Suppressor macrophage treated with lipopolysaccharide for 4 hours (primary cell): ENCODE measurements around the gene EMILIN1.

Experiments used
- DNase-seq: peaks from one replicate; pipeline ENCODE4 v3.0.0-alpha.2; 2020

Gene EMILIN1

DNA sequence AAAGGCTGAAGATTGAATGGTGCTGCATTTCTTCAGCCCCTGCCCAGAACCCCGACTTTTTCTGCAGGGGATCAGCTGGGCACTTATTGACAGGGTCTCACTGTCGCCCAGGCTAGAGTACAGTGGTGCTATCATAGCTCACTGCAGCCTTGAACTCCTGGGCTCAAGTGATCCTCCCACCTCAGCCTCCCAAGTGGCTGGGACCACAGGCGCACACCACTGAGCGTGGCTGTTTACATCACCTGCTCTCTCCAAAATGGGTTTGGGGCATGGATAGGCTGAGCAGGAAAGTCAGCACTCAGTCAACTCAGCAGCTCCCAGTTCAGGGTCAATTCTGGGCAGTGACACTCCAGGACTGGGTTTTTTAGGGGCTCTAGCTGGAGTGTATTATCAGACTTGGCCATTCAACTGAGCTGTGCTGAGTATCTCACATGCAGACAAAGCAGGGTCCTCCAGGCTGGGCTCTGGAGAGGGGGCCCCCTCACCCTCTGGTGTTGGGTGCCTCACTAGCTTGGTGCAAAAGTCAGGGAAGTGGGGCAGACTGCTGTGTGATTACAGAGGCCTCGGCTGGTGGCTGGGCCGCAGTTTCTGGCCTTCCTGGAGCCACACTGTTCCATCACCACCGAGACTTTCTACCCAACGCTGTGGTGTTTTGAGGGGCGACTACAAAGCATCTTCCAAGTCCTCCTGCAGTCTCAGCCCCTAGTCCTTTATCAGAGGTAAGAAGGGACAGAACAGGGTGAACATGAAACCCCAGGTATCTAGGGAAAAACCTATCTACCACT, 49.7 kb downstream of the EMILIN1 start:
- DNase-seq = no peak

DNA sequence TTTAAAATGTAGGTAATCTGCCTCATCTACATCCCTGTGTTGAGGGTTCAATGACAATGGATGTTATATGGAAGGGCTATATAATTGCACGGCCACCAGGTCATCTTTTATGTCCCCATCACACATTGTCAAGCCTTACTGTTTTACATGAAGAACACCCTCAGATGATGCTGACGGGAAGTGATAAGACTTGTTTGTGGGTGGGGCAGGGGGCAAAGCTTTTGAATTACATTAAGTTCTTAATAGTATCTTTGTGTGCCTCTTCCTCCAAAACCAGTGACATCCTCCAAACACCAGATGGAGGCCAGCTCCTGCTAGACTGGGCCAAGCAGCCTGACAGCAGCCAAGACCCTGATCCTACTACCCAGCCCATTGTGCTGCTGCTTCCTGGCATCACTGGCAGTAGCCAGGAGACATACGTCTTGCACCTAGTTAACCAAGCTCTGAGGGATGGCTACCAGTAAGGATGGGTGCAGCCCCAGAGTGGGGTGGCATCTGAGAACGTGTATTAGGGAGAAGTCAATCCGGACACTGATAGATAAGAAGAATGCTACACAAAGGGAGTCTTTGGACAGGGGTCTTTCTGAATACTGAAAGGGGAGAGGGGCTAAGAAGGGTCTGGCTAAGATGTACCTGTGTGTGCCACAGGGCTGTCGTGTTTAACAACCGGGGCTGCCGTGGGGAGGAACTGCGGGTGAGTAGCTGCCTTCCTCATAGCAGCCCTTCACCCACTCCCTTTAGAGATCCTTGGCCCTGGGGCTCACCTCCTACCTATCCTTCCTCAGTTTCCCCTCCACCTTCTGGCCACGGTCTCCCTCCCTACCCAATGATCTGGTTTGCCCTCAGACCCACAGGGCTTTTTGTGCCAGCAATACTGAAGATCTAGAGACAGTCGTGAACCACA, 50.5 kb downstream of the EMILIN1 start:
- DNase-seq = no peak

DNA sequence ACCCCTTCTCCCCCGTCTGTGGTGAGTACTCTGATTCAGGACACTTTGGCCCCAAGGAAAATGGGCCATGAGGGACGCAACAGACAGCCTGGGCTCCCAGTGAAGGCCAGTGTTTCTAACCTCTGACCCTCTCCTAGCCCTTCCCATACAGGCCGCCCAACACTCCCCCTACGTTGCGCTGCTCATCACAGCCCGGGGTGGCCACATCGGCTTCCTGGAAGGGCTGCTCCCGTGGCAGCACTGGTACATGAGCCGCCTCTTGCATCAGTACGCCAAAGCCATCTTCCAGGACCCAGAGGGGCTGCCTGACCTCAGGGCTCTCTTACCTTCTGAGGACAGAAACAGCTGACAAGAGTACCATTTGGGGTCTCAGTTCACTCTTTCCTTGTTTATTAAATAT, 52.0 kb downstream of the EMILIN1 start:
- DNase-seq = no peak

DNA sequence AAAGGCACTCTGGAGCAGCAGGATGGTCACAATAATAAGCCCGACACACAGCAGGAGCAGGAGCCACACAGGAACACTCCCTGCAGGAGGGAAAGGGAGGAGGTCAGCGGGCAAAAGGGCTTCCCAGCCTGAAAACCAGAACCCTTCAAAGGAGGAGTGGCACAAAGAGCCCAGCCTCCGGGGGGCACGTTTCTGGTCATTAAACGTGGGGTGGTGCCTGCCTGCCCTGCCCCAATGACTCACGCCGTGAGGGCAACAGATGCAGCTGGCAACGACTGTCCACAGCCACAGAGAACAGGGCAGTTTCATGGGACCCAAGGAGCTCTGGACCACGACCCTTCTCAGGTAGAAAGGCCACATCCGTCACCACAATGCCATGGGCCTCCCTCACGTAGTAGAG, 53.0 kb downstream of the EMILIN1 start:
- DNase-seq = no peak

DNA sequence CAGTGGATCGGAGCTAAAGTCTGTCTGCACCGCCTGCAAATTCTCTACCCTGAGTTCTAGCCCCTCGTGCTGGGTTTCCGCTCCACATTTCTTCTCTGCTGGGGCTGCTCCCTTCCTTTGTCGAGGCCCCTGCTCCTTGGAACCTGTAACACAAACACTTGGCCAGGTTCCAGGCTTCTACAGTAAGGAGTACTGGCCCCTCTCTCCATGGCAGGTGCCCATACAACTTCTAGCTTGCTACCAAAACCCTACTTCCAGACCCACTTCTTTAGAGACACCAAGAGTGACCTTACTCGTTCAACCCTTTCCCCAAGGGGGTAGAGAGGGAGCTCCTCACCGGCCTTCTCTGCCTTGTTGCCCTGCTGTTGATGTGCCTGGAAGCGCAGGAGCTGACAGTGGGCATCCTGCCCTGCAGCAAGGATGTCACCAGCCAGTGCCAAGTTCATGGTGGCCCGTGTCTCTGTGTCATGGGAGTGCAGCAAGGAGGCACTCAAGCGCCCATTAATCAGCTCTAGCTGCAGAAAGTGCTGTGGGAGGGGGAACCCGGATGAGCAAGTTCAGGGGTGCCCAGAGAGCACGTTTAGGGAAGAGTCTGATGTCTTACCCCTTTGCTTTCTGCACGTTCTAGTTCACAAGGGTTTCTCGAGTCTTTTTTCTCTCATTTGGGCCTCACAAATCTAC, 54.9 kb downstream of the EMILIN1 start:
- DNase-seq = peak; percentile 30

DNA sequence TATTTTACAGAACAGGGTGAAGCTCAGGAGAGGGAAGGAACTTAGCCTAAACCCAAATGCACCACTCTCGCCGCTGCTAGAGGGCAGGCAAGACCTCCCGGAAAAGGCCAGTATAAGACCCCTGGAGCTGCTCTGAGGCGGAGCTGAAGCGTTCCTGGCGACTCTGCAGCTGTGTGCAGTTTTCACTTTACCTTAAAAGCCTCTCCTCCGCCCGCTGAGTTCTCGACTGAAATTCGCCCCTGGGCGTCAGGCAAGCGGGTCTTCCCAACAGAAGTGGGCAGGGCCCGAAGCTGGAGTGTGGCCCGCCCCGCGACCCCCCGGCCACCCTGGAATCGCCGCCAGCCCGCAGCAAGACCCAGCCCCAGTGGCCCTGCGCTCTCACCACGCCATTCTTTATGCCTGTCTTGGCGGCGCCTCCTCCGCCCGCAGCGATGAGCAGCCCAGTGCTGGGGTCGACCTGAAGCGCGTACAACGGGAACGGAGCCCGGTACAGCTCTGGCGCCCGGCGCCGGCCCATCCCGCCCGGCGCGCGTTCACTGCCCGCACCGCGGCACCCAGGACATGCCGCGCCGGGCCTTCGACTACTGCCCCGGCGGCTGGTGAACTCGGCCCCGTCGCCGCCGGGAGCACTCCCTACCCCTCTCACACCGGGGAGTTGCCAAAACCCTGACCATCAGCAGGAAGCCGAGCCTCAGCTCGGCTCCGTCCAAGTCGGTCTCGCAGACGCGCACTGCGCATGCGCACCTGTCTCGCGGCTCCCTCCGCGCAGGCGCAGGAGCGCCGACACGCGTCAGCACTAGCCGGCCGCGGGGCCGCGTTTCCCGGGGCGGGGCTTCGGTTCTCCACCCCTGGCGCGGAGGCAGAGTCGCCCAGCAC, 55.7 kb downstream of the EMILIN1 start, which contains the start of gene PREB:
PREB (minus strand) TSS at position 732 of the 876 bp plus-strand sequence; CDS start at position 517, 215 bp downstream.
- peak; percentile 100 for DNase-seq

DNA sequence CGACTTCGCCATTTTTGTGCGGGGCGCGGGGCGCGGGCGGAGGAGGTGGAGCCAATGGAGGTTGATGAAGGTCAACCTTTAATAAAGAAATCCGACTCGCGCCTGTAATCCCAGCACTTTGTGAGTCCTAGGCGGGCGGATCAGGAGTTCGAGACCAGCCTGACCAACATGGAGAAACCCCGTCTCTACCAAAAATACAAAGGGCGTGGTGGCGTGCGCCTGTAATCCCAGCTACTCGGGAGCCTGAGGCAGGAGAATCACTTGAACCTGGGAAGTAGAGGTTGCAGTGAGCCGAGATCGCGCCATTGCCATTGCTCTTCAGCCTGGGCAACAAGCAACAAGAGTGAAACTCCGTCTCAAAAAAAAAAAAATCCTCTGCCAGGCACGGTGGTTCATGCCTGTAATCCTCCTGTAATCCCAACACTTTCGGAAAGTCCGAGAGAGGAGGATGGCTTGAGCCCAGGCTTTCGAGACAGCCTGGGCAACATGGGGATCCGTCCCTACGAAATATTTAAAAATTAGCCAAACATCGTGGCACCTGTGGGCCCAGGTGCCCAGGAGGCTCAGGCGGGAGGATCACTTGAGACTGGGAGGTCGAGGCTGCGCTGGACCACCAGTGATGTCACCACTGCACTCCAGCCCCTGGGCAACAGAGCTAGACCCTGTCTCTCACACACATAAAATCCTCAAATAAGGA, 56.5 kb downstream of the EMILIN1 start:
- no peak for DNase-seq

DNA sequence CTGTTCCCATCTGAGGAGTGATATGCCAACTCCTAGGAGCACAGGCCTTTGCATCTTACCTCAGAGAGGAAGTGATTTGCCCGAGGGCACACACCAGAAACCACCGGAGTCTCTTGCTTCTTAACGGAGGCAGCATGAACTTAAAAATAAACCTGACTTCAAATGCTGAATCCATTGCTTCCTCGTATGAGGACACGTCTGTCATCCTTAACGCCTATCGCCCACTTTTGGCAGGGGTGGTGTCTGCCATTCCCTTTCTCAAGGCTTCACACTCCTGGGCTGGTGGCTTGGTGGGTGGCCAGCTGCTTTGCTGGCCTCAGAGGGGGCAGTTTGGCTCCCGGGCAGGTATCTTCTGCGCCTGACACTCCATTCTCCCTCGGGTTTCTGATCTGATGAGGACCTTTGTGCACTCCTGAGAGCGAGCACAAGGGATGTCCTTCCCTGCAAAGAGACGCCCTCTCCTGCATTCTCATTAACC, 57.1 kb downstream of the EMILIN1 start:
- no peak for DNase-seq
